A673 (cell line): ENCODE results near the gene RASAL2. TPM values are rescaled to one million over a fixed set of nuclear protein-coding genes. Genes with fewer than 3 reads are reported as not detected.

Source experiments
- BruUV-seq: library from RNA; stranded (reverse); fragments of 400-500 nt; replicated peaks from 2 replicates; lab custom pipeline; 2021; lab: Mats Ljungman, UMichigan
- CTCF ChIA-PET: fragments of 300-600 bp; sonication (Branson Sonifier 250); formaldehyde crosslinking; loops from one replicate; lab custom pipeline; 2022; ENCODE audit warnings: antibody characterized with exemption; lab: Charles Lee
- POLR2A ChIA-PET: fragments of 300-600 bp; sonication (Branson Sonifier 250); formaldehyde crosslinking; loops from one replicate; lab custom pipeline; 2022; ENCODE audit warnings: antibody characterized with exemption; ENCODE audit not compliant: low non-redundant PET; lab: Charles Lee
- DNase-seq: peaks from one replicate; pipeline ENCODE4 v3.0.0-alpha.2; 2015; ENCODE audit warnings: low spot score
- H3K27ac ChIP-seq: fragments of 200-600 bp; sonication (generic); 2 replicates; pipeline ENCODE4 v1.5.1; 2016; ENCODE audit warnings: mixed run types, low read depth, mild to moderate bottlenecking, mixed read lengths, antibody characterized with exemption, low read length; ENCODE audit not compliant: poor library complexity, severe bottlenecking
- H3K27me3 ChIP-seq: fragments of 200-600 bp; sonication (generic); replicated peaks from 2 replicates; pipeline ENCODE4 v1.6.1; 2017; ENCODE audit warnings: mixed run types, low read depth, mild to moderate bottlenecking, mixed read lengths, antibody characterized with exemption, low read length; ENCODE audit not compliant: insufficient read depth, poor library complexity
- H3K36me3 ChIP-seq: fragments of 200-600 bp; sonication (generic); 2 replicates; pipeline ENCODE4 v1.6.1; 2016; ENCODE audit warnings: mixed run types, mild to moderate bottlenecking, mixed read lengths, antibody characterized with exemption, low read length; ENCODE audit not compliant: insufficient read depth, poor library complexity, severe bottlenecking
- H3K4me1 ChIP-seq: fragments of 200-600 bp; sonication (generic); 2 replicates; pipeline ENCODE4 v1.6.1; 2017; ENCODE audit warnings: mixed run types, mild to moderate bottlenecking, mixed read lengths, antibody characterized with exemption, low read length; ENCODE audit not compliant: insufficient read depth, poor library complexity, severe bottlenecking
- H3K4me3 ChIP-seq: fragments of 200-600 bp; sonication (generic); 2 replicates; pipeline ENCODE4 v1.5.1; 2016; ENCODE audit warnings: low read depth, mixed run types, mild to moderate bottlenecking, mixed read lengths, low read length; ENCODE audit not compliant: poor library complexity, severe bottlenecking
- H3K9me3 ChIP-seq: fragments of 200-600 bp; sonication (generic); 2 replicates; pipeline ENCODE4 v1.6.1; 2016; ENCODE audit warnings: mixed run types, low read depth, mild to moderate bottlenecking, mixed read lengths, antibody characterized with exemption, low read length; ENCODE audit not compliant: poor library complexity, severe bottlenecking
- EZH2 ChIP-seq: fragments of 200-600 bp; sonication (generic); IDR thresholded peaks from 2 replicates; pipeline ENCODE4 v1.6.1; 2017; ENCODE audit warnings: borderline replicate concordance, low read depth, mild to moderate bottlenecking, mixed read lengths, antibody characterized with exemption, low read length; ENCODE audit not compliant: poor library complexity, severe bottlenecking
- intact Hi-C: fragments of 100-400 bp; cut with micrococcal nuclease; formaldehyde crosslinking; loops from one replicate; pipeline ENCODE4 v1.10.0; 2022; ENCODE audit not compliant: unreplicated experiment
- total RNA-seq: library from RNA; stranded (reverse); gene quantifications from 2 replicates; pipeline ENCODE4 v1.2.3, GENCODE V29; 2021
- TF ChIP-seq, protein P1 (sequence below): fragments of 300-800, 200-600 bp; sonication (generic); conservative IDR thresholded peaks from 2 replicates; pipeline ENCODE4 v1.5.1; 2017; ENCODE audit warnings: low read depth, mild to moderate bottlenecking, antibody characterized with exemption, low read length, moderate library complexity, mixed read lengths

Gene RASAL2
- total RNA-seq, 1 experiment from 2014 or later = 8.3 TPM

- CTCF ChIA-PET = no interaction called here
- no peak for DNase-seq
These were observed 28.4 kb downstream of the RASAL2 start for GRCh38 chr1:178122283-178122682.

GRCh38 chr1:178124115-178124514 lies 30.2 kb downstream of the RASAL2 start:
- no TSS peak for BruUV-seq
- Histone ChIP-seq H3K4me3 (no peak overlapping the region), H3K4me1 (peaks cover 19% of the 10 kb centered on the region), H3K36me3 (no peaks in the 10 kb centered on the region), H3K9me3 (no peaks in the 10 kb centered on the region), H3K27ac (no peak overlapping the region), H3K27me3 (no peaks in the 10 kb centered on the region)
- TF ChIP-seq, protein P1, sequence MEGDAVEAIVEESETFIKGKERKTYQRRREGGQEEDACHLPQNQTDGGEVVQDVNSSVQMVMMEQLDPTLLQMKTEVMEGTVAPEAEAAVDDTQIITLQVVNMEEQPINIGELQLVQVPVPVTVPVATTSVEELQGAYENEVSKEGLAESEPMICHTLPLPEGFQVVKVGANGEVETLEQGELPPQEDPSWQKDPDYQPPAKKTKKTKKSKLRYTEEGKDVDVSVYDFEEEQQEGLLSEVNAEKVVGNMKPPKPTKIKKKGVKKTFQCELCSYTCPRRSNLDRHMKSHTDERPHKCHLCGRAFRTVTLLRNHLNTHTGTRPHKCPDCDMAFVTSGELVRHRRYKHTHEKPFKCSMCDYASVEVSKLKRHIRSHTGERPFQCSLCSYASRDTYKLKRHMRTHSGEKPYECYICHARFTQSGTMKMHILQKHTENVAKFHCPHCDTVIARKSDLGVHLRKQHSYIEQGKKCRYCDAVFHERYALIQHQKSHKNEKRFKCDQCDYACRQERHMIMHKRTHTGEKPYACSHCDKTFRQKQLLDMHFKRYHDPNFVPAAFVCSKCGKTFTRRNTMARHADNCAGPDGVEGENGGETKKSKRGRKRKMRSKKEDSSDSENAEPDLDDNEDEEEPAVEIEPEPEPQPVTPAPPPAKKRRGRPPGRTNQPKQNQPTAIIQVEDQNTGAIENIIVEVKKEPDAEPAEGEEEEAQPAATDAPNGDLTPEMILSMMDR = no peak
- CTCF ChIA-PET = no interaction called here
- intact Hi-C loops = no loop called here
- POLR2A ChIA-PET = no interaction called here
- DNase-seq = peak; percentile 21

More at GRCh38 chr1:178122283-178122682, 28.4 kb downstream of the RASAL2 start:
- no peak overlapping the region for H3K4me3 ChIP-seq
- H3K27me3 ChIP-seq = no peaks in the 10 kb centered on the region
- POLR2A ChIA-PET = no interaction called here
- no TSS peak for BruUV-seq
- H3K9me3 ChIP-seq = no peaks in the 10 kb centered on the region
- no peak overlapping the region for H3K27ac ChIP-seq
- TF ChIP-seq, protein P1 = no peak
- no peak for TF ChIP-seq EZH2
- intact Hi-C loops = no loop called here
- no peaks in the 10 kb centered on the region for H3K36me3 ChIP-seq
- H3K4me1 ChIP-seq = peaks cover 19% of the 10 kb centered on the region

DNA sequence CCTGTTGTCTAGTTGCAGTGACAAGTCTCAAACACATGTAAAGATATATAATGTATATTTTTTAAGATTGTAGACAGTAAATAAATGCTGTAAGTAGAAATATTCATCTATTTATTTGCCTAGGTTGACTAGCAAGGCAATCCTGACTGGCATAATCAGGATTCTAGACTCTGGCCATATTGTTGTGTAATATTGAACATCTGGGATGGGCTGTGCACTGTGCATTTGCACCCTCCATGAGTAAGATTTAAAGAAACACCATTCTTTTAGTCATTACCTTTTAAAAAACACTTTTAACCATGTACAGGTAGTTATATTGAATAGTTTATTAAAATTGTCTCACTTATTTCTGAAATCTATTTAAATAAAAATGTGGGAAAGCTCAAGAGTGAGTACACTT lies 32.4 kb downstream of the RASAL2 start:
- POLR2A ChIA-PET = no interaction called here
- no peak overlapping the region for H3K27ac ChIP-seq

More for the DNA sequence above, 32.4 kb downstream of the RASAL2 start:
- Histone ChIP-seq H3K36me3 (no peaks in the 10 kb centered on the region), H3K27me3 (no peaks in the 10 kb centered on the region), H3K9me3 (no peaks in the 10 kb centered on the region), H3K4me3 (no peak overlapping the region), H3K4me1 (peaks cover 3% of the 10 kb centered on the region)
- DNase-seq = no peak
- TF ChIP-seq, protein P1 = no peak
- TF ChIP-seq EZH2 = no peak
- CTCF ChIA-PET = no interaction called here
- intact Hi-C loops = no loop called here
- BruUV-seq = no TSS peak
